HG03108 (cell line): ENCODE data around the gene ZNF410.

ENCODE experiments used
- ATAC-seq: cut with Tn5 transposase; IDR thresholded peaks from one replicate; pipeline ENCODE4 v1.9.1; 2021; ENCODE audit warnings: moderate library complexity; ENCODE audit not compliant: unreplicated experiment

Gene ZNF410

GRCh38 chr14:73949752-73950734 lies 63.4 kb downstream of the ZNF410 start, which contains the start of the genes COQ6 and FAM161B:
Gene COQ6 (plus strand): TSS chr14:73950302. CDS start chr14:73950333, 31 bp downstream.
Gene FAM161B (minus strand): TSS chr14:73950094. CDS start chr14:73950026, 68 bp downstream.
- peak; percentile 90 for ATAC-seq

- no peak for ATAC-seq
These were observed 67.1 kb downstream of the ZNF410 start for GRCh38 chr14:73953731-73954130.

GRCh38 chr14:73955674-73956073 lies 69.0 kb downstream of the ZNF410 start:
- no peak for ATAC-seq

- no peak for ATAC-seq
These were observed 71.9 kb downstream of the ZNF410 start for GRCh38 chr14:73958591-73958990.

GRCh38 chr14:73961192-73961591 lies 74.5 kb downstream of the ZNF410 start:
- ATAC-seq = no peak

GRCh38 chr14:73965216-73965615 lies 78.6 kb downstream of the ZNF410 start:
- no peak for ATAC-seq

- no peak for ATAC-seq
These were observed 82.2 kb downstream of the ZNF410 start for GRCh38 chr14:73968885-73969284.

GRCh38 chr14:73973497-73973896 lies 86.8 kb downstream of the ZNF410 start:
- ATAC-seq = no peak

- no peak for ATAC-seq
These were observed 89.5 kb downstream of the ZNF410 start for GRCh38 chr14:73976125-73976524.

- ATAC-seq = no peak
These were observed 91.2 kb downstream of the ZNF410 start for GRCh38 chr14:73977896-73978295.
